HG03575 (cell line): ENCODE measurements around the gene RNF223.
A peak's percentile ranks its signal among the peaks of the same experiment; 100 is the strongest.
"Not testable (repeated sequence)": the region's sequence is repeated elsewhere in the genome, so short reads cannot be mapped to it uniquely, and the experiment has no call there.

ENCODE experiments used
- ATAC-seq: cut with Tn5 transposase; IDR thresholded peaks from one replicate; pipeline ENCODE4 v1.9.1; 2021; ENCODE audit not compliant: unreplicated experiment, insufficient number of reproducible peaks, low FRiP score; ENCODE audit errors: extremely low read depth

The RNF223 gene

GRCh38 chr1:1039145-1039910 is 34.8 kb downstream of the RNF223 start:
- ATAC-seq: no peak

GRCh38 chr1:1038694-1039093 is 35.4 kb downstream of the RNF223 start:
- no peak for ATAC-seq

- ATAC-seq: no peak
Measured at GRCh38 chr1:1037366-1038327, 36.5 kb downstream of the RNF223 start.

GRCh38 chr1:1035291-1035943 is 38.7 kb downstream of the RNF223 start:
- no peak for ATAC-seq

- ATAC-seq: no peak
Measured at GRCh38 chr1:1034439-1034781, 39.7 kb downstream of the RNF223 start.

GRCh38 chr1:1033731-1034438 is 40.2 kb downstream of the RNF223 start:
- no peak for ATAC-seq

GRCh38 chr1:1033009-1033587 is 41.0 kb downstream of the RNF223 start:
- peak; percentile 51 for ATAC-seq

GRCh38 chr1:1032424-1032823 is 41.7 kb downstream of the RNF223 start:
- no peak for ATAC-seq

GRCh38 chr1:1031659-1032235 is 42.4 kb downstream of the RNF223 start:
- no peak for ATAC-seq

GRCh38 chr1:1030867-1031658 is 43.0 kb downstream of the RNF223 start:
- ATAC-seq: not testable (repeated sequence)

- no peak for ATAC-seq
Measured at GRCh38 chr1:1027791-1028190, 46.3 kb downstream of the RNF223 start.

- no peak for ATAC-seq
Measured at GRCh38 chr1:1026599-1027413, 47.3 kb downstream of the RNF223 start.

GRCh38 chr1:1025730-1026129 is 48.4 kb downstream of the RNF223 start:
- ATAC-seq: no peak

GRCh38 chr1:1024771-1025699 is 49.1 kb downstream of the RNF223 start:
- no peak for ATAC-seq

GRCh38 chr1:1024149-1024770 is 49.8 kb downstream of the RNF223 start:
- ATAC-seq: no peak
